Measurements from ENCODE around the gene SLC12A4.
"Not testable (repeated sequence)": the region's sequence is repeated elsewhere in the genome, so short reads cannot be mapped to it uniquely, and the experiment has no call there.

Gene SLC12A4

DNA sequence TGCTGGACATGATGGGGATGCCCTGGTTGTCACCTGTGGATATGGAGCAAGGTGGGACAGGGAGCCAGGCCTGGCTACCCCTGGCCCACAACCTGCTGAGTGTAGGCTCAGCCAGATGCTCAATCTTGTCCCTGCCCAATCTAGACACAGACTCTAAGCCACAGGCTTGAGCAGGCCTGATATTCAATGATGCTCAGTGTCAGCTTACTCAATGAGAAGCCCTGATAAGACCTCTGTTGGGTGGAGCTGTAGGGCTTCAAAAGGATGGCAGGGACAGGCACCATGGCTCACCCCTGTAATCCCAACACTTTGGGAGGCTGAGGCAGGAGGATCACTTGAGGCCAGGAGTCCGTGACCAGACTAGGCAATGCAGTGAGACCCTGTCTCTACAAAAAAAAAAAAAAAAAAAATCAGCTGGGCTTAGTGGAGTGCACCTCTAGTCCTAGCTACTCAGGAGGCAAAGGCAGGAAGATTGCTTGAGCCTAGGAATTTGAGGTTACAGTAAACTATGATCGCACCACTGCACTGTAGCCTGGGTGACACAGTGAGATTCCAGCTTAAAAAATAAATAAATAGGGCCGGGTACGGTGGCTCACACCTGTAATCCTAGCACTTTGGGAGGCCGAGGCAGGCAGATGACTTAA, 27.9 kb downstream of the SLC12A4 start:
- DNase-seq, result no peak

DNA sequence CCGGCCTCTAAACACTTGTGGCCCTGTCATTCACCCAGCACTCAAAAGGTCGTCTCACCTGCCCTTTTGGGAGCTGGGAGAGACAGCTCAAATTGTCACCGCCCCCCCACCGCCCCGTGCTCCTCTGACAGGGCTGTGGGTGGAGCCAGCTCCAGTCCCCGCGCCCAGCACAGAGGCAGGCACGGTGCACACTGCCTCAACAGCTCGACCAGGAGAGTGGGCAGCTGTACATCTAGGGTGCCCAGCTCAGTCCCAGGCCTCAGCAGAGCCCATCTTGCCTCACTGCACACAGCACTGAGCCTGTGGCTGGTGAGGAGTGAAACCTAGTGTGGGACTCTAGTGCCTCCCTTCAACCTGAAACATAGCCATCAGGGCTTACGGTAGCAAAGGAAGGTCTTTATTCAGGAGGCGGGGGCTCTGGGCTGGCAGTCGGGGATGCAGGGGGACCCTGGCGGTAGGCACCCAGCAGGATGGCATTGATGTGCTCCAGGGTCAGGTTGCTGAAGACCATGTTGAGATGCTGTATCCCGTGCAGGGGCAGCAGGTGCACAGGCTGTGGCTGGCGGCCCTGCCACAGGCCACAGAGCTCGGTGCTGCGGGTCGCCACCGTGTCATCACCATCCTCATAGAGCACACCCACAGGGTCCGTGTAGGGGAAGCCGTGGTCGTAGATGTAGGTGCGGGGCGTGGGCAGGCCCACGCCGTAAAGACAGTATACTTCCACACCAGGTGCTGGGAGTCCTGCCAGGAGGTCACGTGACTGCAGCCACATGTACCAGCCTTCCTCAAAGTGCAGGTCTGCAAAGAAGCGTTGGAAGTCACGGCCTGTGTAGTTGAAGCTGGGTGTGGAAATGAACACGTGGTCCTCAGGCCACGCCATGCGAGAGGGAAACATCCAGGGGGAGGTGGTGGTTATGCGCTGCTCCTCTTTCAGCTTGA, 28.7 kb downstream of the SLC12A4 start:
- DNase-seq, result peak; percentile 64 to 66

DNA sequence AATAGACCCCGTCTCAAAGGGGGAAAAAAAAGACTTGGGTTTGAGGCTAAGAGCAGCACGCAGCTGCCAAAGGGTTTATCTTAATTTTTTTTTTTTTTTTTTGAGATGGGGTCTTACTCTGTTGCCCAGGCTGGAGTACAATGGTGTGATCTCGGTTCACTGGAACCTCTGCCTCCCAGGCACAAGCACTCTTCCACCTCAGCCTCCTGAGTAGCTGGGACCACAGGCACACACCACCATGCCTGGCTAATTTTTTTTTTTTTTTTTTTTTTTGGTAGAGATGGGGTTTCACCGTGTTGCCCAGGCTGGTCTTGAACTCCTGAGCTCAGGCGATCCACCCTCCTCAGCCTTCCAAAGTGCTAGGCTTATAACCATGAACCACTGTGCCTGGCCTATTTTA, 30.7 kb downstream of the SLC12A4 start:
- not testable (repeated sequence) for DNase-seq

DNA sequence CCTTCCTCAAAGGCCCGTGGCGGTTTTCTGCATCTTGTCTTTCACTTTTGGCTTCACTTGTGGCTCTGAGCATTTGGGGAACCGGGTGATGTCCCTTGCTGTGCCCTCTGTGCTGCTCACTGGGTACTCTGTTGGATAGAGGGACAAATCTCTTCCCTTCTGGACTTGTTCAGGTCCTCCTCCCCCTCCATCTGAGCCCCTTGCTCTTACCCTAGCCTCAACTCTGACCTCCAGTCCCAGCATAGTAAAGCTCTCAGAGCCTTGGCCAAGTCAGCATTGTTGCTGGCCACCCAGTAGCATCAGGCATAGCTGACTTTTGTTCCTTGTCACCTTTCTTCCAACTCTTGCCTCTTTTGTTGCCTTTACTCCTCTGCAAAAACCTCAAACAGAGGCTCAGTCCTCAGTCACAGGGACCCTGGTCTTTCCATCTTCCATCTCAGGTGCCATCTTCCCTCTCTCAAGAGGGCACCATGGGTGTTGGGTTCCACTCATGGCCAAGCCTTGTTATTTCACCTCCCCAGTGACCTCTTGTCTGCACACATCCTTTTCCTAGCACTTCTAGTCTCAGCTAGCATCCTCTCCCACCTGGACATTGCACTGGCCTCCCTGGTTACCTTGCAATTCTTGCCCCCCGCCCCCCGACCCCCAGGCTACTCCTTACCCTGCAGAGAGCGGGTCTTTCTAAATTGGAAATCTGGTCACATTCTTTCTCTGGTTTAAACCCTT, 31.4 kb downstream of the SLC12A4 start:
- DNase-seq, result no peak

DNA sequence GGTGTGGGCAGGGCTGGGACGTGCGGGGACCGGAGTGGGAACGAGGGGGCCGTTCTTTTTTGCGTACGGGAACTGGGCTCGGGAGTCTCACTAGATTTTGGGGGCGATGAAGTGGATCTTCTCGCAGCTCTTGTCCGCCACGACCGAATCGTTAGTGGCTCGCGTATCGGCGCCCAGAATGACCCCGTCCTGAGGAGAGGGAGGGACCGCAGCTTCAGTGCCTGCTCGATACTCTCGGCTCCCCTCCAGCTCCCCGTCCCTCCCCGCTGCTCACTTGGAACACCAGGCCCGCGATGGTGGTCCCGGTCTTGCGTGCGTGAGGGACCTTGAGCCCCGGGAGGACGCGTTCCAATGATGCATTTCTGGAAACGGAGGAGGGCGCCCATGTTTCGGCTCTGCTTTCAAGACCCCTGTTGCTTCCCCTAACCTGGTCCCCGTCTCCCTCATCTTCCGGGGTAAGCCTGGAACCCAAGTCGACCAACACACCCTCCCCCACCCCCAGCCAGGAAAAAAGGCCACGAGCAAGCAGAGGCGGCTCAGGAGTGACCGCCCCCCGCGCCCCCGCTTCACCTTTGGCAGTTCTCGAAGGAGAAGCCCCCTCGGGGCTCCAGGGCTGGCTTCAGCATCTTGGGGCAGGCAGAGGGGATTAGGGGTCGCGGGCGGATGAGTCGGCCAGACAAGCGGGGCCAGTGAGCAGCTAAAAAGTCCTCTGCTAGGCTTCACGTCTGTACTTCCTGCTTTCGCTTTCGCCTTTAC, 32.1 kb downstream of the SLC12A4 start, which contains the start of gene PSMB10:
PSMB10 (minus strand) TSS at position 727 of the 756 bp plus-strand sequence; CDS start at position 626, 101 bp downstream.
- peak; percentile 85 for DNase-seq

DNA sequence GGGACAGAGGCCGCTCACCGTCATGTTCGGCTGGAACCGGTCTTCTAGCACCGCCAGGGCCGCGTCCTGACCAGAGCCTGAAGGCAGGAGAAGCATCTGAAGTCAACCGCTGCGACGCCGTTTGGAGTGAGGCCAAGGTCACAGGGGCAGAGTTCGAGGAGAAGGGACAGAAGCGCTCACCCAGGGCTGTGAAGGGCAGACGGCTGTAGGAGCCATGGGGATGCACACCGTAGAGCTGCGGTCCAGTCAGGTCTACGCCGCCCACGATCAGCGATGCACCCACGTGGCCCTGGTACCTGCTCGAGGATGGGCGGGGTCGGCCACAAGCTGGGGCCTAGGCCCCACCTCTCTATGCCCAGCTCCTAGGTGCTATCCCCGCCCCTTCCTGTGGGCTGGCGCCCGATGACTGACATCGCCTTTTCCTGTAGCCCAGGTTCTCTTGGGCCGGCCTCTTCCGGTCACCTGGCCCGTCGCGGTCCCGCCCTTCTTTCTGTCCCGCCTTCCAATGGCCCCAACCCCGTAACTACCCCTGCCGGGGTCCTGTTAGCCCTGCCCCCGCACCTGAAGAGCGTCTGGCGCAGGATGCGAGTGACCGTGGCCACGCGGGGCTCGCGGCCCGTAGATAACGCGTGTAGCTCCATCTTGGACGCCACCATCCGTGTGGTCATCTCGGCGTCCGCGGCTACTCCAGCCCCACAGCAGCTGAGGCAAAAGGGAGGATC, 32.9 kb downstream of the SLC12A4 start:
- DNase-seq, result peak; percentile 96 to 97

DNA sequence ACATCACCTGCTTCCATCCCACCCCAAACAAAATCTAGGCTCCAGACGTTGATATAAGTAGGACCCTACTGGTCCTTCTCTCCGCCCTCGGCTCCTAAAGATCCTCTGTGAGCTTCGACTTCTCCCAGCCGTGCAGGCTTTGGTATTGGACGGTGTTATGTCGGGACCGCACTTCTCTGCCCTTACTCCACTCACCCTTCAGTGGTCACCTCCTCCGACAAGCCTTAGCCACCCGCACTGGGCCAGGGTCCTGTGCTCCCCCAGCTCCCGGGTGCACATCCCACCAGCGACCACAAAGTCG, 33.4 kb downstream of the SLC12A4 start:
- no peak for DNase-seq

DNA sequence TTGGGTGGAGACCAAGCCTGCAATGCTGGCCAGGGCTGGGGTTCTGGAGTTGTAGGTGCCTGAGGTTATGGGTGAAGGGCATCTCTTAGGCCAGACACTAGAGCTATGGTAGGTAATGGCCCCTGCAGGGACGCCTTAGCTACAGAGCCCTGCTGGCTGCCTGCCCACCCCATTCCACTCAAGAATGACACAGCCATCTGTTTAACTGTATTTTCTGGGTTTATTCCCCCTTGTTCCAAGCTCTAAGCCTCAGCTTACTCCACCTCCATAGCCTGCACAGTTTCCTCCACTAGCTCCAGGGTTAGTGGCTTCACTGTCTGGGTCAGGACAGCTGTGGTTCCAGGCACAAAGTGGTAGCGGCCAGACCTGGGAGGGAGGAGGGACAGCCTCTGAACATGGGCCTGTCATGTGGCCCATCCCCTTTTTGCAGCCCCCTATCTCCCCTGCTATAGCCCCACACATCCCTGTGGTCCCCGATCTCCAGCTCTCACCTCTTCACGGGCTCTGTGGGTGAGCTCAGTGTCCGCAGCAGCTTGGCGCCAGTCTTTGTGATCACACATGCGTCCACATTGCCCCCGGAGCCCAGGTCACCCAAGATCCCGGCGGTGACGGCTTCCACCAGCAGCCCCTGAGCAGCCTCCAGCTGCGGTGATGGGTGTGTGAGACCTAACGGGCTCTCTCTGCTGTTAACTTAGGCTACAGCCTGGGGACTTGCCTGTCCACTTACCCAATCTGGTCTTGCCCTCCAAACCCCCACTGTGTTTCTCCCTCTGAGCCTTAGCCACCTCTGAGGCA, 33.9 kb downstream of the SLC12A4 start:
- DNase-seq, result no peak

DNA sequence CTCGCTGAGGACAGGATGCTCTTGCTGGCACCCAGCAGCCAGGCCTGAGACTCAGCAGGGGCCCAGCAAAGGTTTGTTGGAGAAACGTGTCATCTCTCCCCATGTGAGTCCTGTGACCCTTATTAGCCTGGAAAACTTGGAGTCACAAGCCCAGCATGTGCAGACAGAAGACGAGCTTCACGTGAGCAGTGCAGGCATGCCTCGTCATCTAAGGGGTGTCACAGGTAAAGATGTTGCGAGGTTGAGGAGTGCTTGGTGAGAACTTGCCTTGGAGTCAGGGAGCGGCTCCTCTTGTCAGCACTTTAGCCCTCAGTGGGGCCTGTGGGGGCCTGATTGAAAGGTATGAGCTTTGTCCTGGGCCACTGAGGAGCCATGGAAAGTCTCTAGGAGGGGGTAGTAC, 34.6 kb downstream of the SLC12A4 start:
- no peak for DNase-seq

DNA sequence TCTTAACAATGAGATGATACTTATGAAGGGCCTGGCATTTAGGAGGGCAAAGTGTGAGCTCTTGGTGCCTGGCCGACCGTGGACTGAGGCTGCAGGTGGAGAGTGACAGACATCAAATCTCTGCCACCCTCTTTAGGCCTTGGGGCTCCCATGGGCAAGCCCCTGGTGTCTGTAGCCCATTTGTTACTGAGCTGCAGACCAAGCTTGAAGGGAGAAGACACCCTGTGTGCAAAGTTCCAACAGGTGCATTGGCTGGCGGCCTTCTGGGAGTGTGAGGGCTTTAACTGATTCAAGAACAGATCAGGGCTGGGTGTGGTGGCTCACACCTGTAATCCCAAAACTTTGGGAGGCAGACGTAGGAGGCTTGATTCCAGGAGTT, 36.0 kb downstream of the SLC12A4 start:
- DNase-seq, result no peak

DNA sequence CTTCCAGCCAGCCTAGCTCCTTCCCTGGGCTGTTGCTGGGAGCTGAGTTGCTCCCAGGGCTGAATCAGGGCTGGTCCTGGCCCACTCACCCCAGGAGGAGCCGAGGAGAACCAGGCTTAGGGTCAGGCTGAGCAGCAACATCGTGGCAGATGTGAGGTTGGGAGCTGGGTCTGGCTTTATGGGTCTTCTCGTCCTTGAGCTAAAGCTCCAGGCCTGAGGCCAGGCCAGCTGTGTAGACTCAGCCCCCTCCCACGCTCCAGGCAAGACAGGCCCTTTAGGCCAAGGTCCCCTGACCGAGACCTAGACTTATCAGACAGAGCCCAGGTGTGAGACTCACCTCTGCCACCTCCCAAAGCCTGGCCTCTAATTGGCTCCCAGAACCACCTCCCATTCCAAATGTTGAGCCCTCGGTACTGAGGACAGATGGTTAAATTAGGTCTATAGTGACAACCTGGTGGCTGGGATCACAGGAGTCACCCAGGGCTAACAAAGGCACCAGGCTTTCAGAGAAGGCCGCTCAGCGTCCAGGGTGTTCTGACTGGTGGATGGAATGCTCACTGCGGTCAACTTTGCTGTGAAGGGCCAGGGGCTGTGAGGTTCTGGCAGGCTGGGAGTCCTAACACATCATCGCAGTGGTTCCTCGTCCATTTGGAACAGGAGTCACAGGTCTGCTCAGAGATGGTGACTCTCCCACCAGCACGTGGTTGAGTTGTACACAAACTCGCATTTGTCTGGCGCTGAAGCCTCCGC, 36.5 kb downstream of the SLC12A4 start, which contains the start of gene CTRL:
CTRL (minus strand) TSS at position 151 of the 750 bp plus-strand sequence; CDS start at position 141, 10 bp downstream.
- no peak for DNase-seq

DNA sequence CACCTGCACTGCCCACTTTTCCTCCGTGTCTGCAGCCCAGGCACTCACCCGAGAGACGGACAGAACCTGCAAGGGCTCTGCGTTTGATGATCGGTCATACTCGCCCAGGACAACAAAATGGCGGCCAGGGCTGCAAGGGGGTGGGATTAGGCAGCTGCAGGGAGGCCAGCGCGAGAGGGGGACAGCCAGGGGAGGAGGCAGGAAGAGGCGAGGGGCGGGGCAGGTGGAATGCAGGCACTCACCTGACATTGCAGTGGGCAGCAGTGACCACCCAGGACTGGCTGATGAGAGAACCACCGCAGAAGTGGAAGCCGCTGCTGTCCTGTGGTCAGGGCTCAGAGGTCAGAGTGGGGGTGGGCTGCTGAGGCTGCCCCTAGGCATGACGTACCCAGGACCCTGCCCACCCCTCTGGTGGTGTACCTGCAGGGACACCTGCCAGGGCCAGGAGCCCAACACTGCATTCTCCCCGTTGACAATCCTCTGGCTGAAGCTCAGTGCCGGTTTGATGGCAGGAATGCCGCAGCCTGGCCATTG, 37.7 kb downstream of the SLC12A4 start:
- DNase-seq, result no peak

DNA sequence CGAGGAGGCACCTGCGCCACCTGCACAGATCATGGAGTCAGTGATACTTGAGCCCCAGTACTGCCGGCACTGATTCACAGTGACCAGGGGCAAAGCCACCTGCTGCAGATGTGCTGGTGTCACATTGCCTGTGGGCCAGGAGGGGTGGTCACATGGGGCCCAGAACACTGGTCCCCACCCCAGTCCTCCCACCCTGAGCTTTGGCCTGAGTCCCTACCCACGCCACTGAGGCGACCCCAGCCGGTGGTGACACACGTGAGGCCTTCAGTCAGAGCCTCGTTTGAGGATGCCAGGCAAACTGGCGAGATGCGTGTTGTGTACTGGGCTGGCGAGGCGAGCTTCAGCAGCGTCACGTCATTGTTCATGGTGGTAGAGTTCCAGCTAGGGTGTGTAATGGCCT, 38.2 kb downstream of the SLC12A4 start:
- DNase-seq, result no peak

DNA sequence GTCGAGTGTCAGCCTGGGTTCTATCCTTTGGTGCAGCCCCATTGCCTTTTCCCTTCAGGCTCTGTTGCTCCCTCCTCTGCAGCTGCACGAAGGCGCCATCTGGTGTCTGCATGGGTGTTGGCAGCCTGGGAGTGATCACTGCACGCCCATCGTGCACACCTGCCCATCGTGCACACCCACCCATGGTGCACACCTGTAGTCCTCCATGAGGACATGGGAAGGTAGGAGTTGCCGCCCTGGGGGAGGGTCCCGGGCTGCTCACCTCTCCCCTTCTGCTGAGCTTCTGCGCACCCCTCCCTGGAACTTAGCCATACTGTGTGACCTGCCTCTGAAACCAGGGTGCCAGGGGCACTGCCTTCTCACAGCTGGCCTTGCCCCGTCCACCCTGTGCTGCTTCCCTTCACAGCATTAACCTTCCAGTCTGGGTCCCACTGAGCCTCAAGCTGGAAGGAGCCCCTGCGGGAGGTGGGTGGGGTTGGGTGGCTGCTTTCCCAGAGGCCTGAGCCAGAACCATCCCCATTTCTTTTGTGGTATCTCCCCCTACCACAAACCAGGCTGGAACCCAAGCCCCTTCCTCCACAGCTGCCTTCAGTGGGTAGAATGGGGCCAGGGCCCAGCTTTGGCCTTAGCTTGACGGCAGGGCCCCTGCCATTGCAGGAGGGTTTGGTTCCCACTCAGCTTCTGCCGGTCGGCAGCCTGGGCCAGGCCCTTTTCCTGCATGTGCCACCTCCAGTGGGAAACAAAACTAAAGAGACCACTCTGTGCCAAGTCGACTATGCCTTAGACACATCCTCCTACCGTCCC, 39.7 kb downstream of the SLC12A4 start:
- DNase-seq, result peak; percentile 87

DNA sequence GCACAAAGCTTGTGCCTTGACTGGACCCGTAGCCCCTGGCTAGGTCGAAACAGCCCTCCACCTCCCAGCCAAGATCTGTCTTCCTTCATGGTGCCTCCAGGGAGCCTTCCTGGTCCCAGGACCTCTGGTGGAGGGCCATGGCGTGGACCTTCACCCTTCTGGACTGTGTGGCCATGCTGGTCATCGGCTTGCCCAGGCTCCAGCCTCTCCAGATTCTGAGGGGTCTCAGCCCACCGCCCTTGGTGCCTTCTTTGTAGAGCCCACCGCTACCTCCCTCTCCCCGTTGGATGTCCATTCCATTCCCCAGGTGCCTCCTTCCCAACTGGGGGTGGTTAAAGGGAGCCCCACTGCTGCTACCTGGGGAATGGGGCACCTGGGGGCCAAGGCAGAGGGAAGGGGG, 40.3 kb downstream of the SLC12A4 start:
- DNase-seq, result no peak

DNA sequence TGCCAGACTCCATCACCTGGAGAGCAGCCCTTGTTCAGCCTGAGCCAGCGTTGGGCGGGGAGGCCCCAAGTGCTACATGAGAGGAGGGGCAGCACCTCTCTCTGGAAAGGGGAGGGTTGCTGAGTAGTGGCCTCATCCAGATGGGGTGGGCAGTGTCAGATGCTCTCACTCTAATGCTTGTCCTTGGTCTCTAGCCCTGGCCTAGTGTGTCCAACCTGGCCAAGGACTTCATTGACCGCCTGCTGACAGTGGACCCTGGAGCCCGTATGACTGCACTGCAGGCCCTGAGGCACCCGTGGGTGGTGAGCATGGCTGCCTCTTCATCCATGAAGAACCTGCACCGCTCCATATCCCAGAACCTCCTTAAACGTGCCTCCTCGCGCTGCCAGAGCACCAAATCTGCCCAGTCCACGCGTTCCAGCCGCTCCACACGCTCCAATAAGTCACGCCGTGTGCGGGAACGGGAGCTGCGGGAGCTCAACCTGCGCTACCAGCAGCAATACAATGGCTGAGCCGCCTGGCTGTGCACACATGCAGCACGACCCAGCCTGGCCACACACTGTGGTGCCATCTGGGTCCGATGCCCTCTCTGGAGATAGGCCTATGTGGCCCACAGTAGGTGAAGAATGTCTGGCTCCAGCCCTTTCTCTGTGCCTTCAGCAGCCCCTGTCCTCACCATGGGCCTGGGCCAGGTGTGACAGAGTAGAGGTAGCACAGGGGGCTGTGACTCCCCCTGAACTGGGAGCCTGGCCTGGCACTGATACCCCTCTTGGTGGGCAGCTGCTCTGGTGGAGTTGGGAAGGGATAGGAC, 41.1 kb downstream of the SLC12A4 start:
- DNase-seq, result no peak

DNA sequence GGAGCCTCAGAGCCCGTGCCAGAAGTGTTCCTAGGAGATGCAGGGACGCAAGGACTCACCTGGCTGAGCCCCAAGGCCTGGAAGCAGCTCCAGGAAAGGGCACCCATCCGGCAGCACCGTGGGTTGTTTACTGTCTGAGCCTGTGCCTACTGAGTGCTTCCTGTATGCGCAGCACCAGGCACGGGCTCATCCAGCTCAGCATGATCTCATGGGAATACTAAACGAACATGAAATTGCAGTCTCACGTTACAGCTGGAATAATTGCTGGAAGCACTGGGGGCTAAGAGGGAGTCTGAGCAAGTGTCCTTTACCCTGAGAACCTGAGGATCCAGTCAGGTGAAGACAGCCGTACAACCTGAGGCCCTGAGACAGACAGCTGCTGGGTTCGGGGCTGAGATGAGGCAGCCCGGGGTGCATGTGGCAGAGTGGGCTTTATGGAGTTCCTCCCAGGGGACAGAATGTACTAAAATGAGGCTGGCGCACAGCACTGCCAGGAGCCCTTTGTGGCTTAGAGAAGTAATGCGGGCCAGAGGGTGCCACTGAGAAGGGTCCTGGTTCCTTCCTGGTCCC, 42.2 kb downstream of the SLC12A4 start:
- no peak for DNase-seq

All from activated T-cell treated with anti-CD3 and anti-CD28 coated beads, Interleukin-2, amount 50 U/mL, for 48 hours (primary cell).